ENCODE data around the gene SNX18. TPM values are rescaled to one million over a fixed set of nuclear protein-coding genes. Genes with fewer than 3 reads are reported as not detected.

SNX18 gene
- total and polyA plus RNA-seq, 2 of the 8 experiments (the other 6 are each of a cell fraction or from before 2014, with no cell fraction given), result 5.8 to 17.7 TPM

- Histone ChIP-seq H2BK20ac (ENCODE audit: low read length) (no peak overlapping the region), H2BK120ac (replicated peaks; ENCODE audit: low read depth, low read length) (no peak overlapping the region), H4K8ac (ENCODE audit: extremely low read depth, insufficient read depth, low read length) (no peak overlapping the region), H3K18ac (ENCODE audit: extremely low read depth, low read length) (no peak overlapping the region), H3K4me1 (replicated peaks in 1 of 4; ENCODE audit: control insufficient read depth in 3 of 4, insufficient read depth in 4 of 4, low read length in 3 of 4) (peaks cover 0 to 6% (median 2%) of the 10 kb centered on the region in 4 experiments; a peak in 3 of 7 replicates), H3K9ac (replicated peaks in 1 of 4; ENCODE audit: extremely low read depth in 1 of 4, low read depth in 3 of 4, low read length in 3 of 4) (no peak overlapping the region), H3K27me3 (replicated peaks in 1 of 4; ENCODE audit: control insufficient read depth in 3 of 4, extremely low read depth in 1 of 4, insufficient read depth in 3 of 4, low read length in 3 of 4) (no peaks in the 10 kb centered on the region), H4K91ac (replicated peaks; ENCODE audit: insufficient read length, low read length) (no peak overlapping the region), H3K36me3 (ENCODE audit: control insufficient read depth in 2 of 4, insufficient read depth in 4 of 4, low read length in 3 of 4) (no peaks in the 10 kb centered on the region), H3K9me3 (ENCODE audit: insufficient read depth in 2 of 2, low read depth in 1 of 2, low read length in 1 of 2) (no peaks in the 10 kb centered on the region), H2BK12ac (ENCODE audit: low read depth, low read length) (no peak overlapping the region), H3K4me3 (ENCODE audit: extremely low read depth in 1 of 4, insufficient read depth in 2 of 4, low read depth in 3 of 4, low read length in 4 of 4) (no peak overlapping the region), H3K4ac (replicated peaks; ENCODE audit: insufficient read length, low read depth, low read length) (no peak overlapping the region), H2BK5ac (ENCODE audit: low read depth, low read length) (no peak overlapping the region), H3K27ac (ENCODE audit: low read depth, low read length) (no peak overlapping the region), H2BK15ac (ENCODE audit: low read length) (no peak overlapping the region), H3K23ac (ENCODE audit: insufficient read length) (no peak overlapping the region), H4K20me1 (replicated peaks in 1 of 2; ENCODE audit: control insufficient read depth in 1 of 2, insufficient read depth in 2 of 2, low read length in 2 of 2) (no peaks in the 10 kb centered on the region), H3K4me2 (ENCODE audit: insufficient read depth in 1 of 2, low read depth in 2 of 2, low read length in 2 of 2) (no peak overlapping the region), H3K14ac (ENCODE audit: insufficient read length) (no peak overlapping the region), H4K5ac (ENCODE audit: insufficient read length, low read depth, low read length) (no peak overlapping the region), H2AK5ac (ENCODE audit: low read depth, low read length) (no peak overlapping the region), H3K56ac (replicated peaks; ENCODE audit: insufficient read length, low read depth, low read length) (no peak overlapping the region), H3K23me2 (ENCODE audit: low read depth, low read length) (no peaks in the 10 kb centered on the region), H2AFZ (ENCODE audit: low read length) (no peak overlapping the region), H3K79me2 (ENCODE audit: control insufficient read depth in 1 of 2, insufficient read depth in 2 of 2, low read length in 2 of 2) (peaks cover 0 to 22% of the 10 kb centered on the region in 2 experiments; a peak in 3 of 4 replicates), H3K79me1 (ENCODE audit: low read depth, low read length) (no peaks in the 10 kb centered on the region)
- ChIA-PET POLR2A (ENCODE audit: partially characterized antibody) (no interaction called here), CTCF (ENCODE audit: partially characterized antibody) (interaction anchor here (1.6 kb wide), 1 partner anchor 22 kb away, joined by 7 read pairs; no protein-coding TSS in a partner anchor)
- WGBS, 2 experiments (ENCODE audit: extremely low coverage in 1 of 2, insufficient coverage in 1 of 2, insufficient read length in 1 of 2, insufficient replicate concordance in 2 of 2, low coverage in 1 of 2, low lambda C conversion rate in 2 of 2, missing lambda C conversion rate in 1 of 2), result 94% methylated on average over 4 of the region's 4 CpGs; no CpG with 5 or more reads in 1 of the 2 experiments
- no peak for DNase-seq (ENCODE audit: low read depth in 1 of 2, low spot score in 2 of 2)
- no peak for TF ChIP-seq CTBP2 (IDR thresholded peaks at IDR 0.05; ENCODE audit: borderline replicate concordance, insufficient read depth, insufficient read length, low read length)
- no peak for TF ChIP-seq TAF1 (IDR thresholded peaks at IDR 0.05; ENCODE audit: low read depth, low read length)
- TF ChIP-seq CEBPB (IDR thresholded peaks at IDR 0.05; ENCODE audit: low read depth, low read length), result no peak
- TF ChIP-seq CHD2 (IDR thresholded peaks at IDR 0.05; ENCODE audit: low read length), result no peak
- no peak for FAIRE-seq
Observed at GRCh38 chr5:54539001-54539400, 21.4 kb downstream of the SNX18 start.

All from H1 (cell line).